KMS-11 (cell line): ENCODE results near the gene NEMF.

Experiments used
- H2AFZ ChIP-seq: fragments of 200-600 bp; sonication (generic); 2 replicates; pipeline ENCODE4 v1.6.1; 2016; ENCODE audit warnings: antibody characterized with exemption, mixed run types, low read depth
- H3K27ac ChIP-seq: fragments of 200-600 bp; sonication (generic); 2 replicates; pipeline ENCODE4 v1.6.1; 2016; ENCODE audit warnings: mild to moderate bottlenecking, mixed run types
- H3K27me3 ChIP-seq: fragments of 200-600 bp; sonication (generic); 2 replicates; pipeline ENCODE4 v1.6.1; 2017; ENCODE audit warnings: mild to moderate bottlenecking, low read depth, mixed run types, moderate library complexity; ENCODE audit not compliant: insufficient read depth
- H3K36me3 ChIP-seq: fragments of 200-600 bp; sonication (generic); 2 replicates; pipeline ENCODE4 v1.6.1; 2017; ENCODE audit warnings: mild to moderate bottlenecking, mixed run types; ENCODE audit not compliant: insufficient read depth
- H3K4me1 ChIP-seq: fragments of 200-600 bp; sonication (generic); 2 replicates; pipeline ENCODE4 v1.6.1; 2016; ENCODE audit warnings: mild to moderate bottlenecking, low read depth, mixed run types; ENCODE audit not compliant: poor library complexity, severe bottlenecking
- H3K4me2 ChIP-seq: fragments of 200-600 bp; sonication (generic); 2 replicates; pipeline ENCODE4 v1.7.0; 2016; ENCODE audit warnings: mild to moderate bottlenecking, mixed run types
- H3K4me3 ChIP-seq: fragments of 200-600 bp; sonication (generic); IDR thresholded peaks from 2 replicates; pipeline ENCODE4 v1.6.1; 2017; ENCODE audit warnings: low read depth, low read length, mixed read lengths; ENCODE audit not compliant: insufficient read depth
- H3K79me2 ChIP-seq: fragments of 200-600 bp; sonication (generic); 2 replicates; pipeline ENCODE4 v1.6.1; 2016; ENCODE audit warnings: low read depth, mixed run types; ENCODE audit not compliant: insufficient read depth
- H3K9ac ChIP-seq: fragments of 200-600 bp; sonication (generic); 2 replicates; pipeline ENCODE4 v1.6.1; 2016; ENCODE audit warnings: mild to moderate bottlenecking, mixed run types
- H4K20me1 ChIP-seq: fragments of 200-600 bp; sonication (generic); 2 replicates; pipeline ENCODE4 v1.6.1; 2016; ENCODE audit warnings: mild to moderate bottlenecking, mixed run types; ENCODE audit not compliant: insufficient read depth
- CTCF ChIP-seq: fragments of 200-600 bp; sonication (generic); conservative IDR thresholded peaks from 2 replicates; pipeline ENCODE4 v1.6.1; 2017; ENCODE audit warnings: low read depth, mild to moderate bottlenecking, antibody characterized with exemption, low read length, moderate library complexity, mixed read lengths

The NEMF gene

GRCh38 chr14:49852301-49853157, at the start of gene NEMF:
TSS of gene NEMF (minus strand) at chr14:49852788. CDS start at chr14:49852753, 35 bp downstream.
- Histone ChIP-seq H3K4me2 (peak within 1 kb of the TSS; percentile 94), H3K9ac (peak within 1 kb of the TSS; percentile 81), H3K36me3 (no peaks in the 10 kb centered on the region), H3K4me3 (no peak within 1 kb of the TSS), H2AFZ (peak within 1 kb of the TSS; percentile 86), H3K27ac (peak within 1 kb of the TSS; percentile 62), H4K20me1 (no peaks in the 10 kb centered on the region), H3K79me2 (peaks cover 36% of the 10 kb centered on the region; the same call in 1 of the 2 replicates), H3K27me3 (no peaks in the 10 kb centered on the region), H3K4me1 (peaks cover 21% of the 10 kb centered on the region)
- TF ChIP-seq CTCF: peak; percentile 82

GRCh38 chr14:49900973-49901372, 48.4 kb upstream of the NEMF start:
- Histone ChIP-seq H3K27me3 (no peaks in the 10 kb centered on the region), H3K79me2 (peaks cover 29% of the 10 kb centered on the region), H3K4me2 (no peak overlapping the region), H3K4me1 (peaks cover 25% of the 10 kb centered on the region), H3K36me3 (no peaks in the 10 kb centered on the region), H3K4me3 (no peak overlapping the region), H2AFZ (no peak overlapping the region), H4K20me1 (peaks cover 5% of the 10 kb centered on the region; the same call in 1 of the 2 replicates), H3K27ac (no peak overlapping the region), H3K9ac (no peak overlapping the region)
- no peak for TF ChIP-seq CTCF

- Histone ChIP-seq H3K4me1 (peaks cover 25% of the 10 kb centered on the region), H3K36me3 (0 out of 2 replicates have a peak, but pooled peaks cover 2% of the 10 kb centered on the region), H3K4me2 (0 out of 2 replicates have a peak overlapping the region, but pooled peaks have one; percentile 13), H4K20me1 (peaks cover 18% of the 10 kb centered on the region), H3K79me2 (peaks cover 54% of the 10 kb centered on the region), H3K9ac (no peak overlapping the region), H3K4me3 (no peak overlapping the region), H2AFZ (no peak overlapping the region), H3K27me3 (no peaks in the 10 kb centered on the region), H3K27ac (no peak overlapping the region)
- no peak for TF ChIP-seq CTCF
Observed at GRCh38 chr14:49898485-49898884, 45.9 kb upstream of the NEMF start.

- Histone ChIP-seq H3K27me3 (no peaks in the 10 kb centered on the region), H3K79me2 (peaks cover 59% of the 10 kb centered on the region), H3K4me2 (0 out of 2 replicates have a peak overlapping the region, but pooled peaks have one; percentile 92), H4K20me1 (peaks cover 18% of the 10 kb centered on the region), H3K4me1 (peaks cover 25% of the 10 kb centered on the region), H3K36me3 (0 out of 2 replicates have a peak, but pooled peaks cover 2% of the 10 kb centered on the region), H3K9ac (no peak overlapping the region), H2AFZ (no peak overlapping the region), H3K4me3 (no peak overlapping the region), H3K27ac (no peak overlapping the region)
- no peak for TF ChIP-seq CTCF
Observed at GRCh38 chr14:49897965-49898364, 45.4 kb upstream of the NEMF start.
